LHCN-M2 (cell line): Measurements from ENCODE around the gene EVA1A. TPM values are rescaled to one million over a fixed set of nuclear protein-coding genes. Genes with fewer than 3 reads are reported as not detected.

Experiments used
- DNase-seq: peaks from one replicate; pipeline ENCODE4 v3.0.0-alpha.2; 2012; ENCODE audit warnings: low read depth
- total RNA-seq: library from RNA; depleted of rRNA; stranded (reverse); fragments of >200 nt; gene quantifications from 2 replicates; pipeline ENCODE4 v1.2.3, GENCODE V29; 2014; rRNA removed

Gene EVA1A
- total RNA-seq, 1 experiment from 2014 or later, result 21.4 TPM

- DNase-seq, result no peak
Observed at GRCh38 chr2:75453384-75454240, 107.1 kb downstream of the EVA1A start.

GRCh38 chr2:75450068-75450467 lies 110.7 kb downstream of the EVA1A start:
- DNase-seq, result no peak

DNA sequence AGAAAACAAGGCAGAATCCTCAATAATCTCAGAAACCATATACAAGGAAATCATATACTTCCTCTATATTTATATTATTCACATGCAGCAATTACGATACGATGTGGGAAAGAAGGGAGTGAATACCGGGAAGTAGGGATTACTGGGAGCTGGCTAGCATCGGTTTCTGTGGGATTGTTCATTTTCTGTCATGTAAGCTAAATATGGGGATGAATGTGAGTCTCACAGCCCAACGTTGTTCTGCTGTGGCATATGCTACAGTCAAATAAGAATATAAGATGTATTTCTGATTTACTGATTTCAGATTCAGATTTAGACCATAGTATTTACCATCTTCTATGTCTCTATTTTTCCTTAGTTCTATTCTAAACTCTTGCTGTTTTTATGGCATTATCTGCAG lies 113.6 kb downstream of the EVA1A start:
- DNase-seq, result no peak

Other genes starting within 250 kb of the EVA1A start
- 55.6 and 76.4 TPM in 2 replicates for gene MRPL19, start 85.8 kb upstream of the EVA1A start, total RNA-seq
- 14.1 and 14.3 TPM in 2 replicates for gene GCFC2, start 150.0 kb upstream of the EVA1A start, total RNA-seq